ENCODE results near the gene FAF2. TPM values are rescaled to one million over a fixed set of nuclear protein-coding genes. Genes with fewer than 3 reads are reported as not detected.
A peak's percentile ranks its signal among the peaks of the same experiment; 100 is the strongest.

FAF2 gene, protein sequence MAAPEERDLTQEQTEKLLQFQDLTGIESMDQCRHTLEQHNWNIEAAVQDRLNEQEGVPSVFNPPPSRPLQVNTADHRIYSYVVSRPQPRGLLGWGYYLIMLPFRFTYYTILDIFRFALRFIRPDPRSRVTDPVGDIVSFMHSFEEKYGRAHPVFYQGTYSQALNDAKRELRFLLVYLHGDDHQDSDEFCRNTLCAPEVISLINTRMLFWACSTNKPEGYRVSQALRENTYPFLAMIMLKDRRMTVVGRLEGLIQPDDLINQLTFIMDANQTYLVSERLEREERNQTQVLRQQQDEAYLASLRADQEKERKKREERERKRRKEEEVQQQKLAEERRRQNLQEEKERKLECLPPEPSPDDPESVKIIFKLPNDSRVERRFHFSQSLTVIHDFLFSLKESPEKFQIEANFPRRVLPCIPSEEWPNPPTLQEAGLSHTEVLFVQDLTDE
- 36.5 TPM for polyA plus RNA-seq (2013, experiment 1 of 2)
- polyA plus RNA-seq (2013, experiment 2 of 2): 36.1 TPM

DNA sequence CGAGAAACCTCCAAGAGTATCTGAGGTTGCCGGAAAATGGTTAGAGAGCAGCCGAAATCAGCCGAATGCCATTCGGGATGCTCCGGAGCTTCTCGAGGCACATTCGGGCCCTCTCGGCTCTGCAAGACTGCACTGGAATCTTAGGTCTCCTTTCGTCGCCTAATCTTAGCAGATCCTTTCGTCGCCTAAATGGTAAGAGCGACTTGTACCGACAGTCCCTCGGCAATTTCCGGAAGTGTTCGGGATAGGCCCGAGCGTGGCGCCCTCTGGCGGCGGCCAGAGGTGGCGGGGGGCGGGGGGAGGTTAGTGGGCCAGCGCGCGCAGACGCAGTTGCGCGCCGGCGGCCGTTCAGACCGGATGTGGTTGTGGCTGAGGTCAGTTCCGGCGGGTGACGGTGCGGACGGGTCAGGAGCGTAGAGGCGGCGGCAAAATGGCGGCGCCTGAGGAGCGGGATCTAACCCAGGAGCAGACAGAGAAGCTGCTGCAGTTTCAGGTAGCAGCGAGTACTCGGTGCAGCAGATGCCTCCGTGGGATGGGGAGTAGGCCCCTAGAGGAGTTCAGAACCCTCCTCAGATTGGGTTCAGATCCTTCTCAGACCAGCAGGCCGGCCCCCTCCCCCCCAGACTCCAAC, at the start of gene FAF2:
Gene FAF2, plus strand, starts transcription at position 408 of the 631 bp plus-strand sequence. Its CDS starts 23 bp downstream, at position 431.
- Histone ChIP-seq H3K27ac (ENCODE audit: low read depth, low read length) (peak within 1 kb of the TSS; percentile 87), H3K79me2 (ENCODE audit: control insufficient read depth, insufficient read depth, low read length) (peaks cover 25% of the 10 kb centered on the region), H3K79me1 (ENCODE audit: low read length) (peaks cover 9% of the 10 kb centered on the region), H3K18ac (ENCODE audit: low read length) (peak within 1 kb of the TSS; percentile 82), H3K4ac (ENCODE audit: low read depth, low read length) (peak within 1 kb of the TSS; percentile 64), H3K9ac (ENCODE audit: low read length) (peak within 1 kb of the TSS; percentile 100), H3K56ac (ENCODE audit: low read length) (peak within 1 kb of the TSS; percentile 100), H2BK5ac (ENCODE audit: low read length) (peak within 1 kb of the TSS; percentile 93), H3K27me3 (ENCODE audit: insufficient read depth, low read length, poor library complexity) (no peaks in the 10 kb centered on the region), H3K36me3 (ENCODE audit: control insufficient read depth, insufficient read depth, low read length) (peaks cover under 1% of the 10 kb centered on the region), H2AK5ac (ENCODE audit: low read length) (peak within 1 kb of the TSS; percentile 99), H3K4me1 (ENCODE audit: control insufficient read depth, low read depth, low read length) (no peaks in the 10 kb centered on the region), H2BK15ac (replicated peaks; ENCODE audit: low read depth) (no peak within 1 kb of the TSS), H3K23ac (ENCODE audit: low read length) (peak within 1 kb of the TSS; percentile 80), H4K5ac (ENCODE audit: low read length) (no peak within 1 kb of the TSS), H4K8ac (ENCODE audit: low read depth, low read length) (no peak within 1 kb of the TSS), H3K4me3 (ENCODE audit: low read length) (peak within 1 kb of the TSS; percentile 100), H3K4me2 (ENCODE audit: low read length) (peak within 1 kb of the TSS; percentile 88), H2BK120ac (ENCODE audit: low read depth, low read length) (no peak within 1 kb of the TSS)
- peak; percentile 100 for DNase-seq
- no CpG with 5 or more reads among the region's 50 CpGs for WGBS (ENCODE audit: extremely low coverage, insufficient coverage, low lambda C conversion rate)

DNA sequence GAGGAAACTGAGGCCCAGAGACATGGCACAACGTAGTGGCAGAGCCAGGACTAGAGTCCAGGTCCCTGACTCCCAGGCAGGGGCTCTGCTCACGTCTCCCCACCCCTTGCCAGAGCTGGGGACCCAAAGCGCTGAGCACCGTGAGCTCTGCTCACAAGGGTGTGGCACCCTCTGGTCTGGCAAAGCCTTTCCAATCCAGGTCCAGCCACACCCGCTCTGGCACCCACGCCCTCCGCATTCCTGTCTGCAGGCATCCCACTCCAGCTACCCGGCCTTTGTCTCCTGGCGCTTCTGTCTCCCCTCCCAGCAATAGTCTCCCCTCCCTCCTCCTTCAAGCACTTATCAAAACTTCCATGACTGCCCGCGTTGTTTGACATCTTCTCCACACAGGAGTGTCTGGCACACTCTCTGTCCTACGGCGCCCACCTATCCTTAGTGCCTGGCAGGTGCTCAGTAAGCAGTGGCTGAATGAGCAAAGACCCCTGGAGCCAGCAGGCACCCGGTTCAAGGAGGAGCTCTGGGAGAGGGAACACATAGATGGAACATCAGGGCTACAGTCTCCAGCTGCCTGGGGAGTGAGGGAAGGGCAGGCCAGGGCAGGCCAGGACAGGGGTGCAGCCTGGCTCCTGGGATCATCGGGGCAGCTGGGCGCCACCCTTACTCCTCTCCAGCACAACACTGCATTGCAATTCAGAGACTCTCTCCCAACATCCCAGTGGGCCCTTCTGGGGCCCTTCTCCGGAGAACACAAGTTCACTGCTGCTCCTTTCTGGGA, 47.6 kb upstream of the FAF2 start:
- H3K27ac ChIP-seq (ENCODE audit: low read depth, low read length): no peak overlapping the region

DNA sequence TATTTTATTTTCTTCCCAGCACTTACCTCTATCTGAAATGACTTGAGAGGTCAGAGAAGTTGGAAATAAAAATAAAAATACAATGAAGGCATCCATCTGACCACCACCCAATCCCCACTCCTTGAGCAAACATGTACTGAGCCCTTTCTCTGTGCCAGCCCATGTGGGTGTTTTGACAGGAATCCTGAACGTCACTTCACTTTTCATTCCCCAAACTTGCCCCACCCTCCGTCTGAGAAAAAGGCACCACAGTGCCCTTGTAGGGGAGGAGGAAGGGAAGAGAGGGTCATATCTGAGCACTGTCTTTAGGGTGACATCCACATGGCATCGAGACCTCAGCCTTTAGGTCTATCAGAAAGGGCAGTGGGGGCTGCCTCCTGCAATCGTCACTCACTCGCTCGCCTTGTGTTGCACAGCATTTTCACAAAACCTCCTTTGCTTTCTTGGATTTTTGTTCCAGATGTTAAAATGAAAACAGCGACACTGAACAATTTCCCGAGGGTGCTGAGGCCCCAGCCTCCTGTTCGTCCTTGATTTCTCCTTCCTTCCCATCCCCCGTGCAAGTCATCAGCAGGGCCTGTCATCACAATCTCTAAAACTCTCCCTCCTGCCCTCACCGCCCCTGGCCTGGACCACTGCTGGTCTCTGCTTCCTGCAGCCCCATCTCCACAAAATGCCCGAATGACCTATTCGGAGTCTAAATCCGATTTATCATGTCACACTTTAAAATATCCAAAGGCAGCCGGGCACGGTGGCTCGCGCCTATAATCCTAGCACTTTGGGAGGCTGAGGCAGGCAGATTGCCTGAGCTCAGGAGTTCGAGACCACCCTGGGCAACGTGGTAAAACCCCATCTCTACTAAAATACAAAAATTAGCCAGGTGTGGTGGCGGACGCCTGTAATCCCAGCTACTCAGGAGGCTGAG, 46.6 kb upstream of the FAF2 start:
- Histone ChIP-seq H2AK5ac (ENCODE audit: low read length) (no peak overlapping the region), H3K56ac (ENCODE audit: low read length) (no peak overlapping the region), H3K79me1 (ENCODE audit: low read length) (no peaks in the 10 kb centered on the region), H4K5ac (ENCODE audit: low read length) (no peak overlapping the region), H3K79me2 (ENCODE audit: control insufficient read depth, insufficient read depth, low read length) (no peaks in the 10 kb centered on the region), H3K23ac (ENCODE audit: low read length) (no peak overlapping the region), H3K4me2 (ENCODE audit: low read length) (no peak overlapping the region), H3K4ac (ENCODE audit: low read depth, low read length) (no peak overlapping the region), H3K36me3 (ENCODE audit: control insufficient read depth, insufficient read depth, low read length) (no peaks in the 10 kb centered on the region), H3K27me3 (ENCODE audit: insufficient read depth, low read length, poor library complexity) (no peaks in the 10 kb centered on the region), H3K9ac (ENCODE audit: low read length) (no peak overlapping the region), H4K8ac (ENCODE audit: low read depth, low read length) (no peak overlapping the region), H2BK5ac (ENCODE audit: low read length) (no peak overlapping the region), H2BK120ac (ENCODE audit: low read depth, low read length) (no peak overlapping the region), H2BK15ac (replicated peaks; ENCODE audit: low read depth) (no peak overlapping the region), H3K4me3 (ENCODE audit: low read length) (no peak overlapping the region), H3K18ac (ENCODE audit: low read length) (no peak overlapping the region), H3K4me1 (ENCODE audit: control insufficient read depth, low read depth, low read length) (no peaks in the 10 kb centered on the region), H3K27ac (ENCODE audit: low read depth, low read length) (no peak overlapping the region)
- no CpG with 5 or more reads among the region's 22 CpGs for WGBS (ENCODE audit: extremely low coverage, insufficient coverage, low lambda C conversion rate)
- DNase-seq: no peak

More for the DNA sequence above, 47.6 kb upstream of the FAF2 start:
- no peak overlapping the region for H3K23ac ChIP-seq (ENCODE audit: low read length)
- H3K9ac ChIP-seq (ENCODE audit: low read length): no peak overlapping the region
- no peak for DNase-seq
- no CpG with 5 or more reads among the region's 17 CpGs for WGBS (ENCODE audit: extremely low coverage, insufficient coverage, low lambda C conversion rate)
- H3K27me3 ChIP-seq (ENCODE audit: insufficient read depth, low read length, poor library complexity): no peaks in the 10 kb centered on the region
- H3K4me2 ChIP-seq (ENCODE audit: low read length): no peak overlapping the region
- no peak overlapping the region for H2BK5ac ChIP-seq (ENCODE audit: low read length)
- no peak overlapping the region for H4K5ac ChIP-seq (ENCODE audit: low read length)
- H3K4me1 ChIP-seq (ENCODE audit: control insufficient read depth, low read depth, low read length): no peaks in the 10 kb centered on the region
- no peak overlapping the region for H3K4me3 ChIP-seq (ENCODE audit: low read length)
- no peak overlapping the region for H3K4ac ChIP-seq (ENCODE audit: low read depth, low read length)
- H4K8ac ChIP-seq (ENCODE audit: low read depth, low read length): no peak overlapping the region
- no peaks in the 10 kb centered on the region for H3K79me2 ChIP-seq (ENCODE audit: control insufficient read depth, insufficient read depth, low read length)
- no peak overlapping the region for H3K56ac ChIP-seq (ENCODE audit: low read length)
- H3K79me1 ChIP-seq (ENCODE audit: low read length): no peaks in the 10 kb centered on the region
- no peak overlapping the region for H2BK120ac ChIP-seq (ENCODE audit: low read depth, low read length)
- no peak overlapping the region for H2AK5ac ChIP-seq (ENCODE audit: low read length)
- H2BK15ac ChIP-seq (replicated peaks; ENCODE audit: low read depth): no peak overlapping the region
- H3K18ac ChIP-seq (ENCODE audit: low read length): no peak overlapping the region
- no peaks in the 10 kb centered on the region for H3K36me3 ChIP-seq (ENCODE audit: control insufficient read depth, insufficient read depth, low read length)

DNA sequence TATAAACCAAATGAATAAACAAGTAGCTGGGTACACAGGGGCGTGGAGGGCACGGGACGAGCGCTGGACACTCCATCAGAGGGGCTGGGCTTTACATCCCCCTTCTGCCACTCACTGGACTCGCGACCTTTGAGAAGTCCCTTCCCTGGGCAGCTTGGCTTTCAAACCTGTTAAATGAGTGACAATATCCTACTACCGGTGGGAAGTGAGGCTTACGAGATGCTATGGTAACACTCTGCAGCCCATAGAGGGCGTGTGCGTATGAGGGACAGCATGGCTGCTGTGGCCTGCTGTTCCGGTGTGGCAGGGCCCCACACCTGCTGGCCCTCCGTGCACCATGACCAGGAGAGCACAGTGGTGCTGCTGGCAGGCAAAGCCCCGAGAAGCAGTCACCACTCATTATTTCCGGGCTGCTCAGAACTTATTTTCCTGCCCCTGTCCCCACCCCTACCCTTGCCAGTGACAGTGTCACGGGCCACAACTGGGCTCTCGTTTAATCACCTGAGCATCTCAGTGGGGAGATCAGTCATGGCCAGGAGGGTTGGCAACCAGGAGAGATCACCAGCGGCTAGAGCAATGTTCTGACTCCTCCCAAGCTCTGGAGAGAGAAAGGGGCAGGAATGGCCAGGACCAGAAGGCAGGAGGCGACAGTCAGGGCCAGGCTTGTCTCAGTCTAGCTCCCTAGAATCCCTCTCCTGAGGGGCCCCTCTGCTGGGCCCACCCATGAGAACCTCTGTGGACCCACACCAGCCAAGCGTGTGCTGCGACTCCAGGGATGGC, 42.3 kb upstream of the FAF2 start:
- Histone ChIP-seq H2BK15ac (replicated peaks; ENCODE audit: low read depth) (no peak overlapping the region), H3K4me2 (ENCODE audit: low read length) (no peak overlapping the region), H3K23ac (ENCODE audit: low read length) (no peak overlapping the region), H3K9ac (ENCODE audit: low read length) (no peak overlapping the region), H2BK120ac (ENCODE audit: low read depth, low read length) (no peak overlapping the region), H3K27me3 (ENCODE audit: insufficient read depth, low read length, poor library complexity) (no peaks in the 10 kb centered on the region), H3K4me3 (ENCODE audit: low read length) (no peak overlapping the region), H3K18ac (ENCODE audit: low read length) (no peak overlapping the region), H3K36me3 (ENCODE audit: control insufficient read depth, insufficient read depth, low read length) (no peaks in the 10 kb centered on the region), H4K8ac (ENCODE audit: low read depth, low read length) (no peak overlapping the region), H3K56ac (ENCODE audit: low read length) (no peak overlapping the region), H3K4me1 (ENCODE audit: control insufficient read depth, low read depth, low read length) (no peaks in the 10 kb centered on the region), H3K79me2 (ENCODE audit: control insufficient read depth, insufficient read depth, low read length) (no peaks in the 10 kb centered on the region), H2AK5ac (ENCODE audit: low read length) (no peak overlapping the region), H3K4ac (ENCODE audit: low read depth, low read length) (no peak overlapping the region), H3K79me1 (ENCODE audit: low read length) (no peaks in the 10 kb centered on the region), H3K27ac (ENCODE audit: low read depth, low read length) (no peak overlapping the region), H4K5ac (ENCODE audit: low read length) (no peak overlapping the region), H2BK5ac (ENCODE audit: low read length) (no peak overlapping the region)
- no CpG with 5 or more reads among the region's 20 CpGs for WGBS (ENCODE audit: extremely low coverage, insufficient coverage, low lambda C conversion rate)
- DNase-seq: peak; percentile 81
